Measurements from ENCODE around the gene SBF2. TPM values are rescaled to one million over a fixed set of nuclear protein-coding genes. Genes with fewer than 3 reads are reported as not detected.

Gene SBF2
- total and polyA plus RNA-seq, 2 of the 13 experiments (the other 11 are each of a cell fraction or from before 2014, with no cell fraction given) = 24.0 to 45.8 TPM

GRCh38 chr11:9840460-9841004, 453.5 kb downstream of the SBF2 start:
- H3K27ac ChIP-seq (ENCODE audit: extremely low read length, insufficient read depth, low read length) = no peak overlapping the region
- no peak for DNase-seq (ENCODE audit: low spot score)

DNA sequence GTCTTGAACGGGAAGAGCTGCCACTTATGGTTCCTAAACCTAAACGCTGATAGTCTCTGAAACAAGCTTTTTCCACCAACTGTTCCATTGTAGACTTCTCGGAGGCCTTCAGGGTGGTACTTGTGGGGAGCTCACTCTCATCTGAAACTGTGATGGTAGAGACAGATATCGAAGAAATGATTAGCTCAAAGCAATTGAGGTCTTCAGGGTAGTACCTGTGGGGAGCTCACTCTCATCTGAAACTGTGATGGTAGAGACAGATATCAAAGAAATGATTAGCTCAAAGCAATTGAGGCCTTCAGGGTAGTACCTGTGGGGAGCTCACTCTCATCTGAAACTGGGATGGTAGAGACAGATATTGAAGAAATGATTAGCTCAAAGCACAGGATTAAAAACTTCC, 454.5 kb downstream of the SBF2 start:
- no peak overlapping the region for H3K4me3 ChIP-seq (replicated peaks in 1 of 3; ENCODE audit: insufficient read depth in 1 of 3, low read depth in 2 of 3, low read length in 3 of 3)
- no peak overlapping the region for H3K9ac ChIP-seq (ENCODE audit: insufficient read depth, low read depth, low read length)
- DNase-seq (ENCODE audit: low spot score) (no peak), ATAC-seq (no peak), FAIRE-seq (no peak)
- H4K20me1 ChIP-seq (ENCODE audit: insufficient read depth, low read length) = no peaks in the 10 kb centered on the region
- in situ Hi-C loops (cut with HindIII; ENCODE audit: extremely low pct_ligation_motif_present, low pct_unique_long_range_greater_than_20kb) (no loop called here), intact Hi-C loops (cut with micrococcal nuclease; ENCODE audit: unreplicated experiment) (no loop called here)
- H3K36me3 ChIP-seq (replicated peaks in 1 of 2; ENCODE audit: control insufficient read depth in 1 of 2, insufficient read depth in 2 of 2, low read length in 2 of 2) = peaks cover 4 to 9% of the 10 kb centered on the region in 2 experiments; a peak in 3 of 5 replicates
- H3K79me2 ChIP-seq (ENCODE audit: insufficient read depth, low read length) = no peaks in the 10 kb centered on the region
- no peaks in the 10 kb centered on the region for H3K27me3 ChIP-seq (ENCODE audit: control insufficient read depth in 1 of 2, insufficient read depth in 2 of 2, low read length in 2 of 2)
- no peaks in the 10 kb centered on the region for H3K9me3 ChIP-seq (ENCODE audit: low read length)
- CTCF ChIA-PET (ENCODE audit: low intra/inter-chr PET ratio, low total read pairs) = no interaction called here
- POLR2A ChIA-PET = no interaction called here
- H3K27ac ChIP-seq (ENCODE audit: extremely low read length, insufficient read depth, low read length) = no peak overlapping the region
- no peak for TF ChIP-seq CBFB (CRISPR knock-in tag; IDR thresholded peaks at IDR 0.05)
- no peak for TF ChIP-seq LBX2 (CRISPR knock-in tag; IDR thresholded peaks at IDR 0.05; ENCODE audit: borderline replicate concordance)
- no peak for TF ChIP-seq SP140L (CRISPR knock-in tag; IDR thresholded peaks at IDR 0.05; ENCODE audit: borderline replicate concordance)
- no peak for TF ChIP-seq ZNF556 (CRISPR knock-in tag; IDR thresholded peaks at IDR 0.05; ENCODE audit: borderline replicate concordance)
- TF ChIP-seq, protein P1, sequence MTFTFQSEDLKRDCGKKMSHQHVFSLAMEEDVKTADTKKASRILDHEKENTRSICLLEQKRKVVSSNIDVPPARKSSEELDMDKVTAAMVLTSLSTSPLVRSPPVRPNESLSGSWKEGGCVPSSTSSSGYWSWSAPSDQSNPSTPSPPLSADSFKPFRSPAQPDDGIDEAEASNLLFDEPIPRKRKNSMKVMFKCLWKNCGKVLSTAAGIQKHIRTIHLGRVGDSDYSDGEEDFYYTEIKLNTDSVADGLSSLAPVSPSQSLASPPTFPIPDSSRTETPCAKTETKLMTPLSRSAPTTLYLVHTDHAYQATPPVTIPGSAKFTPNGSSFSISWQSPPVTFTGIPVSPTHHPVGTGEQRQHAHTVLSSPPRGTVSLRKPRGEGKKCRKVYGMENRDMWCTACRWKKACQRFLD (CRISPR knock-in tag; IDR thresholded peaks at IDR 0.05; ENCODE audit: borderline replicate concordance) = no peak
- TF ChIP-seq ZNF451 (CRISPR knock-in tag; IDR thresholded peaks at IDR 0.05) = no peak
- no peak for TF ChIP-seq MYNN (CRISPR knock-in tag; IDR thresholded peaks at IDR 0.05; ENCODE audit: low read depth)
- TF ChIP-seq FOXC1 (CRISPR knock-in tag; IDR thresholded peaks at IDR 0.05; ENCODE audit: borderline replicate concordance) = no peak
- no peak for TF ChIP-seq PRPF4 (IDR thresholded peaks at IDR 0.05; ENCODE audit: low read depth, low read length, poor library complexity, severe bottlenecking)
- TF ChIP-seq, protein P2, sequence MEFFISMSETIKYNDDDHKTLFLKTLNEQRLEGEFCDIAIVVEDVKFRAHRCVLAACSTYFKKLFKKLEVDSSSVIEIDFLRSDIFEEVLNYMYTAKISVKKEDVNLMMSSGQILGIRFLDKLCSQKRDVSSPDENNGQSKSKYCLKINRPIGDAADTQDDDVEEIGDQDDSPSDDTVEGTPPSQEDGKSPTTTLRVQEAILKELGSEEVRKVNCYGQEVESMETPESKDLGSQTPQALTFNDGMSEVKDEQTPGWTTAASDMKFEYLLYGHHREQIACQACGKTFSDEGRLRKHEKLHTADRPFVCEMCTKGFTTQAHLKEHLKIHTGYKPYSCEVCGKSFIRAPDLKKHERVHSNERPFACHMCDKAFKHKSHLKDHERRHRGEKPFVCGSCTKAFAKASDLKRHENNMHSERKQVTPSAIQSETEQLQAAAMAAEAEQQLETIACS (CRISPR knock-in tag; IDR thresholded peaks at IDR 0.05) = no peak
- no peak for TF ChIP-seq TBL1XR1 (IDR thresholded peaks at IDR 0.05; ENCODE audit: borderline replicate concordance, low read length, partially characterized antibody)
- no peak for TF ChIP-seq ATAD3A (CRISPR knock-in tag; IDR thresholded peaks at IDR 0.05)
- TF ChIP-seq ZEB1 (IDR thresholded peaks at IDR 0.05; ENCODE audit: insufficient replicate concordance, low read depth) = no peak
- TF ChIP-seq ZKSCAN1 (IDR thresholded peaks at IDR 0.05; ENCODE audit: low read length) = no peak
- H3K4me2 ChIP-seq (ENCODE audit: low read depth, low read length) = no peak overlapping the region
- H3K4me1 ChIP-seq (ENCODE audit: insufficient read depth, low read length) = no peaks in the 10 kb centered on the region
- H2AFZ ChIP-seq (ENCODE audit: low read length) = no peak overlapping the region
- BruUV-seq (replicated peaks) = no TSS peak
- 95% methylated on average over 4 of the region's 4 CpGs for WGBS (ENCODE audit: low lambda C conversion rate)

More at GRCh38 chr11:9840460-9841004, 453.5 kb downstream of the SBF2 start:
- Histone ChIP-seq H2AFZ (ENCODE audit: low read length) (no peak overlapping the region), H3K4me2 (ENCODE audit: low read depth, low read length) (no peak overlapping the region), H3K79me2 (ENCODE audit: insufficient read depth, low read length) (no peaks in the 10 kb centered on the region), H3K27me3 (ENCODE audit: control insufficient read depth in 1 of 2, insufficient read depth in 2 of 2, low read length in 2 of 2) (no peaks in the 10 kb centered on the region), H4K20me1 (ENCODE audit: insufficient read depth, low read length) (no peaks in the 10 kb centered on the region), H3K9ac (ENCODE audit: insufficient read depth, low read depth, low read length) (no peak overlapping the region), H3K9me3 (ENCODE audit: low read length) (no peaks in the 10 kb centered on the region), H3K36me3 (replicated peaks in 1 of 2; ENCODE audit: control insufficient read depth in 1 of 2, insufficient read depth in 2 of 2, low read length in 2 of 2) (peaks cover 4 to 16% of the 10 kb centered on the region in 2 experiments; a peak in 3 of 5 replicates), H3K4me3 (replicated peaks in 1 of 3; ENCODE audit: insufficient read depth in 1 of 3, low read depth in 2 of 3, low read length in 3 of 3) (no peak overlapping the region), H3K4me1 (ENCODE audit: insufficient read depth, low read length) (no peaks in the 10 kb centered on the region)
- TF ChIP-seq MBD4 (IDR thresholded peaks at IDR 0.05; ENCODE audit: borderline replicate concordance, low read length) = no peak
- ChIA-PET POLR2A (no interaction called here), CTCF (ENCODE audit: low intra/inter-chr PET ratio, low total read pairs) (no interaction called here)
- WGBS (ENCODE audit: low lambda C conversion rate) = 94% methylated on average over 1 of the region's 1 CpG
- in situ Hi-C loops (cut with HindIII; ENCODE audit: extremely low pct_ligation_motif_present, low pct_unique_long_range_greater_than_20kb) (no loop called here), intact Hi-C loops (cut with micrococcal nuclease; ENCODE audit: unreplicated experiment) (no loop called here)
- no peak for FAIRE-seq
- no peak for ATAC-seq
- BruUV-seq (replicated peaks) = no TSS peak
